KMS-11 (cell line): ENCODE data around the gene FNIP1.

Experiments
- H2AFZ ChIP-seq: fragments of 200-600 bp; sonication (generic); 2 replicates; pipeline ENCODE4 v1.6.1; 2016; ENCODE audit warnings: antibody characterized with exemption, mixed run types, low read depth
- H3K27ac ChIP-seq: fragments of 200-600 bp; sonication (generic); 2 replicates; pipeline ENCODE4 v1.6.1; 2016; ENCODE audit warnings: mild to moderate bottlenecking, mixed run types
- H3K27me3 ChIP-seq: fragments of 200-600 bp; sonication (generic); 2 replicates; pipeline ENCODE4 v1.6.1; 2017; ENCODE audit warnings: mild to moderate bottlenecking, low read depth, mixed run types, moderate library complexity; ENCODE audit not compliant: insufficient read depth
- H3K36me3 ChIP-seq: fragments of 200-600 bp; sonication (generic); 2 replicates; pipeline ENCODE4 v1.6.1; 2017; ENCODE audit warnings: mild to moderate bottlenecking, mixed run types; ENCODE audit not compliant: insufficient read depth
- H3K4me1 ChIP-seq: fragments of 200-600 bp; sonication (generic); 2 replicates; pipeline ENCODE4 v1.6.1; 2016; ENCODE audit warnings: mild to moderate bottlenecking, low read depth, mixed run types; ENCODE audit not compliant: poor library complexity, severe bottlenecking
- H3K4me2 ChIP-seq: fragments of 200-600 bp; sonication (generic); 2 replicates; pipeline ENCODE4 v1.7.0; 2016; ENCODE audit warnings: mild to moderate bottlenecking, mixed run types
- H3K4me3 ChIP-seq: fragments of 200-600 bp; sonication (generic); IDR thresholded peaks from 2 replicates; pipeline ENCODE4 v1.6.1; 2017; ENCODE audit warnings: low read depth, low read length, mixed read lengths; ENCODE audit not compliant: insufficient read depth
- H3K79me2 ChIP-seq: fragments of 200-600 bp; sonication (generic); 2 replicates; pipeline ENCODE4 v1.6.1; 2016; ENCODE audit warnings: low read depth, mixed run types; ENCODE audit not compliant: insufficient read depth
- H3K9ac ChIP-seq: fragments of 200-600 bp; sonication (generic); 2 replicates; pipeline ENCODE4 v1.6.1; 2016; ENCODE audit warnings: mild to moderate bottlenecking, mixed run types
- H4K20me1 ChIP-seq: fragments of 200-600 bp; sonication (generic); 2 replicates; pipeline ENCODE4 v1.6.1; 2016; ENCODE audit warnings: mild to moderate bottlenecking, mixed run types; ENCODE audit not compliant: insufficient read depth
- CTCF ChIP-seq: fragments of 200-600 bp; sonication (generic); conservative IDR thresholded peaks from 2 replicates; pipeline ENCODE4 v1.6.1; 2017; ENCODE audit warnings: low read depth, mild to moderate bottlenecking, antibody characterized with exemption, low read length, moderate library complexity, mixed read lengths

Gene FNIP1

DNA sequence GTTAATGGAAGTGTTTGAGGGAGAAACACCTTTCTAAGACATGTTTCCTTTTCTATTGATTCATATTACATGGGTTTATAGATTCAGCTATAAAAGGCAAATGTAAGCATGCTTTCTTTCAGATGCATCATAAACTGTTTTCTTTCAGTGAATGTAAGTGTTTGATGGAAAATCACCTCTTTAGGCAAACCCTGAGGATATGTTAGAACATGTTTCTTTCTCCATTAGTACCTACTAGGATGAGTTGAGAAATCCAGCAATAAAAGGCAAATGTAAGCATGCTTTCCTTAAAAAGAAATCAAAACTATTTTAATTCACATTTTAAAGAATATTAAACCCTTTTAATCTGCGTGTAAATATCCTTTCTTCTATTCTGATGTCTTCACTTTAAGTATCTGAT lies 31.6 kb downstream of the FNIP1 start:
- no peaks in the 10 kb centered on the region for H3K27me3 ChIP-seq
- no peaks in the 10 kb centered on the region for H3K36me3 ChIP-seq
- H3K4me3 ChIP-seq = no peak overlapping the region
- H3K9ac ChIP-seq = no peak overlapping the region
- H3K79me2 ChIP-seq = peaks cover 74% of the 10 kb centered on the region
- H2AFZ ChIP-seq = no peak overlapping the region
- no peak overlapping the region for H3K4me2 ChIP-seq
- no peak for TF ChIP-seq CTCF
- H3K4me1 ChIP-seq = peaks cover 36% of the 10 kb centered on the region
- H3K27ac ChIP-seq = no peak overlapping the region
- H4K20me1 ChIP-seq = peaks cover 9% of the 10 kb centered on the region; the same call in 1 of the 2 replicates

DNA sequence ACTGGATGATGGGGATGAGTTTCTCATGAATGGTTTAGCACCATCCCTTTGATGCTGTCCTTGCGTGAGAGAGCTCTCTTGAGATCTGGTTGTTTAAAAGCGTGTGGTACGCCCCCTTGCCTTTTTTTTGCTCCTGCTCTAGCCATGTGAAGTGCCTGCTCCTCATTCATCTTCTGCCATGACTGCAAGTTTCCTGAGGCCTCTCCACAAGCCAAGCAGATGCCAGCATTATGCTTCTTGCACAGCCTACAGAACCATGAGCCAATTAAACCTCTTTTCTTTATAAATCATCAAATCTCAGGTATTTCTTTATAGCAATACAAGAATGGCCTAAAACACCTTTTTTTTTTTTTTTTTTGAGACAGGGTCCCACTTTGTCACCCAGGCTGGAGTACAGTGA lies 32.8 kb downstream of the FNIP1 start:
- Histone ChIP-seq H3K4me1 (peaks cover 37% of the 10 kb centered on the region), H3K79me2 (peaks cover 74% of the 10 kb centered on the region), H3K4me2 (no peak overlapping the region), H3K9ac (no peak overlapping the region), H2AFZ (no peak overlapping the region), H4K20me1 (no peaks in the 10 kb centered on the region), H3K4me3 (no peak overlapping the region), H3K27me3 (no peaks in the 10 kb centered on the region), H3K27ac (no peak overlapping the region), H3K36me3 (no peaks in the 10 kb centered on the region)
- TF ChIP-seq CTCF = no peak

GRCh38 chr5:131760793-131761192 lies 36.0 kb downstream of the FNIP1 start:
- no peak overlapping the region for H3K9ac ChIP-seq
- H3K36me3 ChIP-seq = no peaks in the 10 kb centered on the region
- no peak overlapping the region for H2AFZ ChIP-seq
- H3K4me2 ChIP-seq = no peak overlapping the region
- no peak overlapping the region for H3K27ac ChIP-seq
- H3K4me3 ChIP-seq = no peak overlapping the region
- no peak for TF ChIP-seq CTCF
- peaks cover 64% of the 10 kb centered on the region for H3K4me1 ChIP-seq
- H4K20me1 ChIP-seq = no peaks in the 10 kb centered on the region
- H3K27me3 ChIP-seq = no peaks in the 10 kb centered on the region
- peaks cover 80% of the 10 kb centered on the region for H3K79me2 ChIP-seq

DNA sequence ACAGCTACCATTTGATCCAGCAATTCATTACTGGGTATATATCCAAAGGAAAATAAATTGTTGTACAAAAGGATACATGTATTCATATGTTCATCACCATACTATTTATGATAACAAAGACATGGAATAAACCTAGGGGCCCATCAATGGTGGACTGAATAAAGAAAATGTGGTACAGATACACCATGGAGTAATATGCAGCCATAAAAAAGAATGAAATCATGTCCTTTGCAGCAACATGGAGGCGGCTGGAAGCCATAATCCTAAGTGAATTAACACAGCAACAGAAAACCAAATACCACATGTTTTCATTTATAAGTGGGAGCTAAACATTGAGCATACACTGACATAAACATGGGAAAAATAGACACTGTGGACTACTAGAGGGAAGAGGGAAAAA lies 37.1 kb downstream of the FNIP1 start:
- Histone ChIP-seq H3K4me3 (no peak overlapping the region), H3K79me2 (peaks cover 85% of the 10 kb centered on the region), H3K27me3 (no peaks in the 10 kb centered on the region), H3K9ac (no peak overlapping the region), H3K36me3 (no peaks in the 10 kb centered on the region), H3K4me2 (peak overlapping the region; percentile 79), H3K27ac (peak overlapping the region; percentile 80; the same call in 1 of the 2 replicates), H2AFZ (no peak overlapping the region), H3K4me1 (peaks cover 74% of the 10 kb centered on the region), H4K20me1 (no peaks in the 10 kb centered on the region)
- no peak for TF ChIP-seq CTCF
